Smooth muscle cell (in vitro differentiated cells): ENCODE results near the gene ACY1. TPM values are rescaled to one million over a fixed set of nuclear protein-coding genes. Genes with fewer than 3 reads are reported as not detected.

ENCODE experiments used
- DNase-seq: peaks from one replicate; lab custom pipeline; 2025; ENCODE audit not compliant: unreplicated experiment; lab: John Stamatoyannopoulos, UW
- H2AFZ ChIP-seq: fragments of 200-600 bp; sonication (generic); 2 replicates; pipeline ENCODE4 v1.6.0; 2016; ENCODE audit warnings: antibody characterized with exemption, low read depth, mild to moderate bottlenecking
- H3F3A ChIP-seq: fragments of 200-600 bp; sonication (generic); 2 replicates; pipeline ENCODE4 v1.6.0; 2017; ENCODE audit warnings: antibody characterized with exemption, low read depth
- H3K27ac ChIP-seq: fragments of 200-600 bp; sonication (generic); 2 replicates; pipeline ENCODE4 v1.5.1; 2016; ENCODE audit warnings: low read depth, mild to moderate bottlenecking
- H3K27me3 ChIP-seq: fragments of 200-600 bp; sonication (generic); 2 replicates; pipeline ENCODE4 v1.6.1; 2016; ENCODE audit warnings: low read depth, mild to moderate bottlenecking
- H3K36me3 ChIP-seq: fragments of 200-600 bp; sonication (generic); 2 replicates; pipeline ENCODE4 v1.5.1; 2016; ENCODE audit warnings: low read depth
- H3K4me1 ChIP-seq: fragments of 200-600 bp; sonication (generic); 2 replicates; pipeline ENCODE4 v1.5.1; 2016; ENCODE audit warnings: low read depth
- H3K4me2 ChIP-seq: fragments of 200-600 bp; sonication (generic); 2 replicates; pipeline ENCODE4 v1.6.0; 2016; ENCODE audit warnings: mild to moderate bottlenecking
- H3K4me3 ChIP-seq: fragments of 200-600 bp; sonication (generic); 2 replicates; pipeline ENCODE4 v1.5.1; 2016; ENCODE audit warnings: mild to moderate bottlenecking
- H3K79me2 ChIP-seq: fragments of 200-600 bp; sonication (generic); 2 replicates; pipeline ENCODE4 v1.6.0; 2016; ENCODE audit warnings: low read depth, mild to moderate bottlenecking
- H3K9ac ChIP-seq: fragments of 200-600 bp; sonication (generic); 2 replicates; pipeline ENCODE4 v1.6.0; 2016; ENCODE audit warnings: low read depth
- H3K9me3 ChIP-seq: fragments of 200-600 bp; sonication (generic); replicated peaks from 2 replicates; pipeline ENCODE4 v1.5.1; 2016; ENCODE audit warnings: low read depth
- H4K20me1 ChIP-seq: fragments of 200-600 bp; sonication (generic); 2 replicates; pipeline ENCODE4 v1.6.0; 2016; ENCODE audit warnings: low read depth
- CTCF ChIP-seq: fragments of 200-600 bp; sonication (generic); IDR thresholded peaks from 2 replicates; pipeline ENCODE4 v1.5.1; 2017; ENCODE audit warnings: borderline replicate concordance, mild to moderate bottlenecking, antibody characterized with exemption; ENCODE audit not compliant: insufficient read depth, poor library complexity, severe bottlenecking
- WGBS: methylation state at CpG from one replicate; pipeline ENCODE4 v1.1.7; 2016; ENCODE audit warnings: low lambda C conversion rate; 5-methylcytosine and 5-hydroxymethylcytosine counted together
- polyA plus RNA-seq: library from polyadenylated mRNA; unstranded; fragments of >200 nt; fragmentation: Nextera tagmentation; extraction: Ambion mirVana; gene quantifications from 2 replicates; pipeline ENCODE4 v1.2.1, GENCODE V29; 2016
- total RNA-seq: library from RNA; depleted of rRNA; stranded (reverse); fragments of >200 nt; gene quantifications from 2 replicates; pipeline ENCODE4 v1.2.3, GENCODE V29; 2014

The ACY1 gene
- total and polyA plus RNA-seq, 2 experiments from 2014 or later: 33.8 to 39.6 TPM

- H3K4me3 ChIP-seq: no peak overlapping the region
- H3K9me3 ChIP-seq: no peaks in the 10 kb centered on the region
- H4K20me1 ChIP-seq: no peaks in the 10 kb centered on the region
- no peak for TF ChIP-seq CTCF
- H3K4me1 ChIP-seq: no peaks in the 10 kb centered on the region
- H3K27ac ChIP-seq: no peak overlapping the region
- H3K27me3 ChIP-seq: peaks cover 16% of the 10 kb centered on the region
- no peak overlapping the region for H2AFZ ChIP-seq
- H3F3A ChIP-seq: no peaks in the 10 kb centered on the region
- no peak overlapping the region for H3K9ac ChIP-seq
- no peak overlapping the region for H3K4me2 ChIP-seq
- no peaks in the 10 kb centered on the region for H3K79me2 ChIP-seq
- no peaks in the 10 kb centered on the region for H3K36me3 ChIP-seq
- WGBS: 90% methylated on average over 2 of the region's 2 CpGs
- no peak for DNase-seq
Measured at GRCh38 chr3:51950899-51951298, 32.4 kb upstream of the ACY1 start.

GRCh38 chr3:51953445-51953844 is 29.9 kb upstream of the ACY1 start:
- Histone ChIP-seq H3K9ac (no peak overlapping the region), H3K4me2 (no peak overlapping the region), H3K79me2 (no peaks in the 10 kb centered on the region), H3K4me3 (no peak overlapping the region), H2AFZ (no peak overlapping the region), H3K36me3 (no peaks in the 10 kb centered on the region), H3K27ac (no peak overlapping the region), H4K20me1 (peaks cover 9% of the 10 kb centered on the region), H3F3A (no peaks in the 10 kb centered on the region), H3K27me3 (peaks cover 16% of the 10 kb centered on the region), H3K9me3 (no peaks in the 10 kb centered on the region), H3K4me1 (peaks cover 5% of the 10 kb centered on the region)
- DNase-seq: no peak
- 75% methylated on average over 3 of the region's 3 CpGs for WGBS
- no peak for TF ChIP-seq CTCF

GRCh38 chr3:51954105-51954504 is 29.2 kb upstream of the ACY1 start:
- Histone ChIP-seq H2AFZ (no peak overlapping the region), H3K4me3 (no peak overlapping the region)
- DNase-seq: no peak

More at GRCh38 chr3:51954105-51954504, 29.2 kb upstream of the ACY1 start:
- Histone ChIP-seq H3K9ac (no peak overlapping the region), H3K36me3 (no peaks in the 10 kb centered on the region), H3K27me3 (peaks cover 16% of the 10 kb centered on the region), H3K4me2 (no peak overlapping the region), H4K20me1 (peaks cover 9% of the 10 kb centered on the region), H3K79me2 (no peaks in the 10 kb centered on the region), H3K27ac (no peak overlapping the region), H3F3A (no peaks in the 10 kb centered on the region), H3K4me1 (peaks cover 5% of the 10 kb centered on the region), H3K9me3 (no peaks in the 10 kb centered on the region)
- 85% methylated on average over 6 of the region's 6 CpGs for WGBS
- no peak for TF ChIP-seq CTCF
